Neural crest cell (in vitro differentiated cells): ENCODE results near the gene DDA1. TPM values are rescaled to one million over a fixed set of nuclear protein-coding genes. Genes with fewer than 3 reads are reported as not detected.

Source experiments
- DNase-seq: peaks from one replicate; pipeline ENCODE4 v3.0.0; 2021; ENCODE audit warnings: low read depth, mixed read lengths, low spot score
- H3K27ac Mint-ChIP-seq: one replicate; pipeline ENCODE4 v1.8.0; 2021; ENCODE audit warnings: mild to moderate bottlenecking, mixed read lengths; ENCODE audit not compliant: unreplicated experiment
- H3K27me3 Mint-ChIP-seq: 2 replicates; pipeline ENCODE4 v1.8.0; 2021; ENCODE audit warnings: low read depth, mild to moderate bottlenecking, mixed read lengths
- H3K36me3 Mint-ChIP-seq: 2 replicates; pipeline ENCODE4 v1.8.0; 2021; ENCODE audit warnings: low read depth, mild to moderate bottlenecking, mixed read lengths
- H3K4me1 Mint-ChIP-seq: 2 replicates; pipeline ENCODE4 v1.8.0; 2021; ENCODE audit warnings: mixed read lengths
- H3K4me3 Mint-ChIP-seq: one replicate; pipeline ENCODE4 v1.8.0; 2021; ENCODE audit warnings: mild to moderate bottlenecking, mixed read lengths
- H3K9me3 Mint-ChIP-seq: 2 replicates; pipeline ENCODE4 v1.8.0; 2021; ENCODE audit warnings: mixed read lengths
- CTCF ChIP-seq: fragments of 200-600 bp; sonication (generic); conservative IDR thresholded peaks from 2 replicates; pipeline ENCODE4 v1.5.0; 2021; ENCODE audit warnings: antibody characterized with exemption, mild to moderate bottlenecking
- total RNA-seq: library from RNA; stranded (reverse); gene quantifications from 2 replicates; pipeline ENCODE4 v1.2.1, GENCODE V29; 2021

The DDA1 gene
- total RNA-seq, 1 donor from 2014 or later: 44.9 TPM

- DNase-seq: peak; percentile 88
- H3K4me3 Mint-ChIP-seq: peak within 1 kb of the TSS; percentile 97
- peaks cover 3% of the 10 kb centered on the region for H3K27me3 Mint-ChIP-seq
- peak; percentile 80 for TF ChIP-seq CTCF
- peak within 1 kb of the TSS; percentile 57 for H3K27ac Mint-ChIP-seq
- H3K4me1 Mint-ChIP-seq: peaks cover 47% of the 10 kb centered on the region
- no peaks in the 10 kb centered on the region for H3K36me3 Mint-ChIP-seq
- no peaks in the 10 kb centered on the region for H3K9me3 Mint-ChIP-seq
Observed at GRCh38 chr19:17305517-17306284, 3.7 kb upstream of the DDA1 start, which contains the start of gene MRPL34. Gene MRPL34, plus strand, starts transcription at chr19:17305872. Its CDS starts 21 bp downstream, at chr19:17305893.

GRCh38 chr19:17306285-17306714 is 3.1 kb upstream of the DDA1 start:
- Mint-ChIP-seq H3K27ac (no peak overlapping the region), H3K4me1 (peaks cover 49% of the 10 kb centered on the region), H3K36me3 (no peaks in the 10 kb centered on the region), H3K9me3 (no peaks in the 10 kb centered on the region), H3K4me3 (peak overlapping the region; percentile 97), H3K27me3 (peaks cover 3% of the 10 kb centered on the region)
- no peak for DNase-seq
- no peak for TF ChIP-seq CTCF

- DNase-seq: no peak
- TF ChIP-seq CTCF: no peak
- no peak overlapping the region for H3K27ac Mint-ChIP-seq
- peaks cover 3% of the 10 kb centered on the region for H3K27me3 Mint-ChIP-seq
- H3K9me3 Mint-ChIP-seq: no peaks in the 10 kb centered on the region
- H3K4me3 Mint-ChIP-seq: peak overlapping the region; percentile 97
- no peaks in the 10 kb centered on the region for H3K36me3 Mint-ChIP-seq
- H3K4me1 Mint-ChIP-seq: peaks cover 54% of the 10 kb centered on the region
Observed at GRCh38 chr19:17307876-17308377, 1.4 kb upstream of the DDA1 start.

- peaks cover 3% of the 10 kb centered on the region for H3K27me3 Mint-ChIP-seq
- peak overlapping the region; percentile 63 for H3K27ac Mint-ChIP-seq
Observed at GRCh38 chr19:17309965-17310461, 650 bp downstream of the DDA1 start.

More at GRCh38 chr19:17309965-17310461, 650 bp downstream of the DDA1 start:
- no peaks in the 10 kb centered on the region for H3K36me3 Mint-ChIP-seq
- no peak for TF ChIP-seq CTCF
- peak overlapping the region; percentile 97 for H3K4me3 Mint-ChIP-seq
- peaks cover 43% of the 10 kb centered on the region for H3K4me1 Mint-ChIP-seq
- no peaks in the 10 kb centered on the region for H3K9me3 Mint-ChIP-seq
- no peak for DNase-seq
